ENCODE measurements around the gene MEGF11.

Gene MEGF11

DNA sequence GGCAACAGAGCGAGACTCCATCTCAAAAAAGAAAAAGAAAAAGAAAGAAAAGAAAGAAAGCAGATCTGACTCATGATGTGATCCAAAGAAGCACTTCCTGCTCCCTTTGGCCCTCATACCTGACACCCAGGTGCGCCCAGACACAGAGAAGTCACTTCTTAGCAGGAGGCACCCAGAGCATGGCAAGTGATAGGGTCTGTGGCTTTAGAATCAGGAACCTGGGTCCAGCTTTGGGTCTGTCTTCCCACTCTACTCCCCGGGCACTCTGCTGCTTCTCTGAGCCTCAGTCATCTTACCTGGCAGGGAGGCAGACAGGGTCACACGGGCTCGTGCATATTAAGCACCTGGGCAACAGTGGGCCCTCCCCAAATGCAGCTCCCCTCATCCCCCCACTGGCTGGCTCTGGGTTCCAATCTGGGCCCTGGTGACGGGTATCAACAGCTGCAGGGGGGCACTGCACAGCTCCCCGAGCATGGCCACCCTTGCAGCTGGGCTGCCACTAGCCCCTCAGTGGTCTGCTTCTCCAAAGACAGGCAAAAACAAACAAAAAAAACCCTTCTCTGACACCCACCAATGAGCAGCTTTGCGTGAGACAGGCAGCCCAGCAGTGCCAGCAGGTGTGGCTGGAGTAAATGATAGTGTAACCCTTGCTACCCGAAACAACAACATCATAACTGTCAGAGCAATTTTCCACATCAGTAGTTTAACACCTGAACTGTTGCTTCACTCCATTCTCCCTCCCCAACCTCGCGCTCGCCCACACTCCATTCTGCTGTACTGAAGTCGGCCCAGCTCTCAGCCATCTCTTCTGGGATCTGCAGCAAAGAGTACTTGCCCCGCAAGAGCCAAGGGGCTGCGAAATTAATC, 99.8 kb downstream of the MEGF11 start:
- peak; percentile 95 for FAIRE-seq
- DNase-seq (ENCODE audit: extremely low spot score, insufficient read length, low read depth): peak; percentile 71

DNA sequence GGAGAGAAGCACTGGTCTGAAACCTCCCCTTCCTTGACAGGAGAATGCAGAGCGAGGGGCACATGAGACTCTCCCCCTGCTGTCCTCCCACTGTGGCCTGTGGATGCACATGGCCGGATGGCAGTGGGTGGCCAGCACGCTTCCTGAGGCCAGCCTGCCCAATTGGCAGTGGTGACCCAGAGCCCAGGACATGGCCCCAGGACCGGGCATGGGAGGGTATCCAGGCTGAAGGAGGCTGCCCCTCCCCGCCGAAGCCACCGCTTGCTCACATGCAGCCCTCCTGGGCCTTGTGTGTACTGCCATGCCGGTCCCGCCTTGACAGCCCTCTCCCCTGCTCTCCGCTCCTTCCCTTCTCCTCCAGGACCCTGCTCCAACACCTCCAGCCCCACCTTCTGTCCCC, 100.9 kb downstream of the MEGF11 start:
- no peak for FAIRE-seq

DNA sequence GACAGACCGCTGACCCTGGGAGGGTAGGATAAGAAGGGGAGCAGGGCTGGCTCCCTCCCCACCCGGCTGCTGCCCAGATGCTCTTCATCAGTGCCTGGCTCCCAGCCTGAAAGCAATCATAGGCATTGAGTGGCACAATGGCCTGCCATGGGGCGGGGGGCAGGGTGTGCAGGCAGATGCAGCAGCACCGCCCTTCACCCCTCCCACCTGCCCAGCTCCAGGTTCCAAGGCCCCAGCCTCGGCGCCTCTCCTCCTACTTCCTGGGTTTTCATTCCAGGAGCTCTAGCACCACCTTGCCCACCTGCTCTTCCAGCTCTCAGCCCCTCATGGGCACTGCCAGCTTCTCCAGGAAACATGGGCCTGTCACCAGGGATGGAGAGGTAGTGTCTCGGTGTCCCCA, 101.7 kb downstream of the MEGF11 start:
- FAIRE-seq (no peak), DNase-seq (ENCODE audit: extremely low spot score, insufficient read length, low read depth) (no peak)

More for the DNA sequence above, 100.9 kb downstream of the MEGF11 start:
- DNase-seq (ENCODE audit: extremely low spot score, insufficient read length, low read depth): no peak

- no peak for FAIRE-seq
- no peak for DNase-seq (ENCODE audit: extremely low spot score, insufficient read length, low read depth)
Measured at GRCh38 chr15:66149871-66150270, 103.7 kb downstream of the MEGF11 start.

- DNase-seq (ENCODE audit: extremely low spot score, insufficient read length, low read depth): no peak
- FAIRE-seq: no peak
Measured at GRCh38 chr15:66148187-66148586, 105.4 kb downstream of the MEGF11 start.

- DNase-seq (ENCODE audit: extremely low spot score, insufficient read length, low read depth) (no peak), FAIRE-seq (no peak)
Measured at GRCh38 chr15:66147440-66147839, 106.1 kb downstream of the MEGF11 start.

GRCh38 chr15:66145726-66146182, 107.8 kb downstream of the MEGF11 start:
- DNase-seq (ENCODE audit: extremely low spot score, insufficient read length, low read depth): no peak
- no peak for FAIRE-seq

- FAIRE-seq: no peak
- no peak for DNase-seq (ENCODE audit: extremely low spot score, insufficient read length, low read depth)
Measured at GRCh38 chr15:66144978-66145725, 108.4 kb downstream of the MEGF11 start.

GRCh38 chr15:66142285-66142684, 111.3 kb downstream of the MEGF11 start:
- no peak for FAIRE-seq
- DNase-seq (ENCODE audit: extremely low spot score, insufficient read length, low read depth): no peak

GRCh38 chr15:66139591-66140207, 113.9 kb downstream of the MEGF11 start:
- DNase-seq (ENCODE audit: extremely low spot score, insufficient read length, low read depth): no peak
- FAIRE-seq: no peak

GRCh38 chr15:66138892-66139590, 114.5 kb downstream of the MEGF11 start:
- no peak for DNase-seq (ENCODE audit: extremely low spot score, insufficient read length, low read depth)
- no peak for FAIRE-seq

- no peak for FAIRE-seq
- no peak for DNase-seq (ENCODE audit: extremely low spot score, insufficient read length, low read depth)
Measured at GRCh38 chr15:66138096-66138783, 115.3 kb downstream of the MEGF11 start.

GRCh38 chr15:66136948-66137347, 116.6 kb downstream of the MEGF11 start:
- FAIRE-seq (no peak), DNase-seq (ENCODE audit: extremely low spot score, insufficient read length, low read depth) (no peak)

GRCh38 chr15:66135664-66136063, 117.9 kb downstream of the MEGF11 start:
- DNase-seq (ENCODE audit: extremely low spot score, insufficient read length, low read depth) (no peak), FAIRE-seq (no peak)

DNA sequence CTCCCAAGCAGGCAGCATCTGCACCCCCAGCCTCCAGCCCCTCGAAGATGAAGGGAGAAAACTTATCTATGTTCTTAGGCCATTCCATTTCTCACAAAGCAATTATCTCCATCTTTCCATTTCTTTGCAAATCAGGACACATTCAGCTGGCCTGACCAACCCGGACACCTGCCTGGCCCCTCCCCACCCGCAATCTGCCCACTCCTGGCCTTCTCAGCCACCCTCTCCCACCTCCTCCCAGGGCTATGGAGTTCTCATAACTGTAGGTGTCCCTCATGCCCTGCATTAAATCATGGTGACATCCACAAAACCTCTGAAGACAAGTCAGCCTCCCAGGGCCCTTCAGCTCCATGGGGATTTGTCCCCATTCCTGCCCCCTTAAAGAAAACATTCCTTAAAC, 119.3 kb downstream of the MEGF11 start:
- no peak for DNase-seq (ENCODE audit: extremely low spot score, insufficient read length, low read depth)
- FAIRE-seq: no peak

DNA sequence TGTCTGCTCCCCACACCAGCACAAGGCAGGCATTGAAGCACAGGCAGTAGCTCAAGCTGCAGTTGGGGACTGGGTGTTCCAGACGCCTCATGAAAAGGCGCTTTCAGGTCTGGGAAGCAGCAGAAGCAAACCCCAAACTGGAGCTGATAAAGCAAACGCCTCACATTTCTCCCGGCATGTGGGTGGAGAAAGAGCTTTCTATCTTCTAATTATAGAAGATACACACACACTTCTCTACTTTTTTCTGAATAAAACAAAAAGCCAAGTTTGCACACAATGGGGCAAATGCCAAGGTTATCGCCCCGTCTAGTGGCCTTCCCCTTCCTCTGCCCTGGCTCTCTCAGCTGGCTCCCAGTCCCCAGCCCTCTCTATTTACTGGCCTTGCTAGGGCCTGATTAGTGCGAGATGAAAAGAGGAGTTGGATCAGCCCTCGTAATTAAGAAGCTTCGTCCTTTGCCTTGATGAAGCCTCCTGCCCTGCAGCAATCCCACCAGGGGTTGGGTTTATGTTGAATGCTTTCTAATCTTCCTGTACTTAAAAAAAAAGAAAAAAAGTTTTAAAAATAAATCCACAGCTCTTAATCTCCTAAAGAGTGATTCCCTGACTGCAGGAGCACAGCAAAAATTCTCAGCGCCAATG, 120.2 kb downstream of the MEGF11 start:
- FAIRE-seq: no peak

GRCh38 chr15:66132251-66132816, 121.2 kb downstream of the MEGF11 start:
- FAIRE-seq: no peak
- no peak for DNase-seq (ENCODE audit: extremely low spot score, insufficient read length, low read depth)

More for the DNA sequence above, 120.2 kb downstream of the MEGF11 start:
- DNase-seq (ENCODE audit: extremely low spot score, insufficient read length, low read depth): no peak

- FAIRE-seq (no peak), DNase-seq (ENCODE audit: extremely low spot score, insufficient read length, low read depth) (no peak)
Measured at GRCh38 chr15:66131831-66132230, 121.7 kb downstream of the MEGF11 start.

DNA sequence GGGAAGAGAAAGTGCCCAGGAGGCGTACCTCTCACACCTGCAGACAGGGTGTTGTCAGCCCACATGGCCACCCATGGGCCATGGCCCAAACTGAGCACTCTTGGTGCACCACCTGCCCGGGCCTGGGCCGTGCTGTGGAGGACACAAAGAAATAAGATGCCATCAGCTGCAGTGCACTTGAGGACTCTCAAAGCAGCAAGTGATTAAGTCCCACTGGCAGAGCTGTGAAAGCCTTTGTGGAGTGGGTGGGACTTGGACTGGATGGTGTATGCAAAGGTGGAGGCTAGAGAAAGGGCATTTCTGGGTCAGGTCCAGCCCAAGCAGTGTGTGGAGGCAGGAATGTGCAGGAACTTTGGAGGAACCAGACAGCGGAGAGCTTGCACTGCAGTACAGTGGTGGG, 122.3 kb downstream of the MEGF11 start:
- DNase-seq (ENCODE audit: extremely low spot score, insufficient read length, low read depth) (no peak), FAIRE-seq (no peak)

All from GM18507 (cell line).